Breast epithelium (tissue), 3 donors: ENCODE measurements around the gene BIRC5.

Experiments
- POLR2A ChIP-seq: fragments of 450-650 bp; IDR thresholded peaks from one replicate; pipeline ENCODE4 v1.6.1; 2016; ENCODE audit warnings: antibody characterized with exemption, mild to moderate bottlenecking, moderate library complexity
- POLR2AphosphoS5 ChIP-seq, 3 donors: sonication (generic); formaldehyde crosslinking; IDR thresholded peaks; one replicate each; pipeline ENCODE4 v1.6.1; 2017; ENCODE audit warnings: antibody characterized with exemption in 3 of 3
- TF ChIP-seq, protein P1 (sequence below), 3 donors: fragments of 450-650 bp; IDR thresholded peaks; one replicate each; pipeline ENCODE4 v1.5.1; 2016 to 2017; ENCODE audit warnings: antibody characterized with exemption in 3 of 3, mild to moderate bottlenecking in 3 of 3, moderate library complexity in 3 of 3

DNA sequence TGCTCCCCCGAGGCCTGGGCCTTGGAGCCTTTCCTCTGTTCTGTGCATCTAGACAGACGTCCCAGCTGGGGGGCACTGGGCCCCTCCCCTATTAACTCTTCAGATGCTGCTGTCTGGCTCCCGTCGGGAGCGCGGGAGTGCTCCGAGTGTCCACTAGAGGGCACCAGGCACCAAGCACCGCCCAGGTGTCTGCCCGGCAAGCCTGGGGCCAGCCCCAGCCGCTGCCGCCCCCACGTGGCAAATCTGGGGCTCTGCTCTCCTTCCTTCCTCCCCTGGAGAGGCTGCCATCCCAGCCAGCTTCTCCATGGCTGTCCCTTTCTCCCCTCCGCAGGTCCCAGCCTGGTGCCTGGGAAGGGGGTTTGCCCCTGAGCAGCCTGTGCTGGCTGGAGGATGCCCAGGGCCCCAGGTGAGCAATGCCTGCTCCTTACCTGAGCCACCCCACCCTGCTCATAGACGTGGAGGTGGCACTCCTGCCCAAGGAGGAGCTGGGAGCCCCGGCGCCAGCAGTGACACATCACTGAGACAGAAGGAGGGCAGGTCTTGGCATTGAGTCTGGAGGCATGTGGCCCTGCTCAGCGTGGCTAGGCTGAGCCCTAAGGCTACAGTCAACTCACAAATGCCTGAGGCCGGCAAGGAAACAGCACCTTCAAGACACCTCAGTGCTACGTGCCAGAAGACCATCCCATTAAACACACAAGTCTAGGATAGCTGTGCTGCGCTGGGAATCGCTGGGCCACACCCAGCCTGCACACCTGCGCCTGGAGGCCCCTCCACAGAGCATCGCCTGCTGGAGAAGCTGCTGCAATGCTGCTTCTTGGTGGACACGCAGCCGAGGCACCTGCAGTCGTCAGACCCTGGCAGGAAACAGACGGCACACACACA, 37.1 kb downstream of the BIRC5 start:
- no peak for TF ChIP-seq POLR2A
- TF ChIP-seq, protein P1, sequence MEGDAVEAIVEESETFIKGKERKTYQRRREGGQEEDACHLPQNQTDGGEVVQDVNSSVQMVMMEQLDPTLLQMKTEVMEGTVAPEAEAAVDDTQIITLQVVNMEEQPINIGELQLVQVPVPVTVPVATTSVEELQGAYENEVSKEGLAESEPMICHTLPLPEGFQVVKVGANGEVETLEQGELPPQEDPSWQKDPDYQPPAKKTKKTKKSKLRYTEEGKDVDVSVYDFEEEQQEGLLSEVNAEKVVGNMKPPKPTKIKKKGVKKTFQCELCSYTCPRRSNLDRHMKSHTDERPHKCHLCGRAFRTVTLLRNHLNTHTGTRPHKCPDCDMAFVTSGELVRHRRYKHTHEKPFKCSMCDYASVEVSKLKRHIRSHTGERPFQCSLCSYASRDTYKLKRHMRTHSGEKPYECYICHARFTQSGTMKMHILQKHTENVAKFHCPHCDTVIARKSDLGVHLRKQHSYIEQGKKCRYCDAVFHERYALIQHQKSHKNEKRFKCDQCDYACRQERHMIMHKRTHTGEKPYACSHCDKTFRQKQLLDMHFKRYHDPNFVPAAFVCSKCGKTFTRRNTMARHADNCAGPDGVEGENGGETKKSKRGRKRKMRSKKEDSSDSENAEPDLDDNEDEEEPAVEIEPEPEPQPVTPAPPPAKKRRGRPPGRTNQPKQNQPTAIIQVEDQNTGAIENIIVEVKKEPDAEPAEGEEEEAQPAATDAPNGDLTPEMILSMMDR (IDR thresholded peaks at IDR 0.05), result peak; percentile 82 to 99 (median 99)
- TF ChIP-seq POLR2AphosphoS5 (IDR thresholded peaks at IDR 0.05), result peak in 1 of 3 donors; percentile 37
